ENCODE measurements around the gene NOMO2. TPM values are rescaled to one million over a fixed set of nuclear protein-coding genes. Genes with fewer than 3 reads are reported as not detected.
"Not testable (repeated sequence)": the region's sequence is repeated elsewhere in the genome, so short reads cannot be mapped to it uniquely, and the experiment has no call there.

Gene NOMO2
- total RNA-seq, 1 experiment from 2014 or later: 144 TPM

DNA sequence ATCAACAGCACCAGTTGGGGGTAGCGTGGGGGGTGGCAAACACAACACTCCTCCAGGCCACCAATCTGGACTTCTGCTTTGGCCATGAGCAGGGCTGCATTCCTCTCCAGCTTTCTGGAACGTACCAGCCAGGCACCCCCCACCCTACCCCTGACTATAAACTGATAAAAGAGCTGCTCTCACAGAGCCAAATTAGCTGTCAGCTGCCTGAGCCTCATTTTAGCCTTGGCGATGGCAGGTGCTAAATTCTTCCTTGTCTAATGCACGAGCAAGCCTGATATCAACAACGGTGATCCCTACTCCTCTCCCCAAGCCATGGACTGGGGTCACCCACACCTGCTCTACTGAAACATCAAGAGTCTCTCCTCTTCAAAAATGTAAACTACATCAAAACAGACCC is 8.2 kb downstream of the NOMO2 start:
- DNase-seq; H3K9me2 ChIP-seq (ENCODE audit: insufficient read depth); H2AFZ ChIP-seq; H3K27me3 ChIP-seq (ENCODE audit: insufficient read depth, low read depth); CTCF ChIA-PET; POLR2A ChIA-PET (ENCODE audit: unreplicated experiment); BruUV-seq (replicated peaks); H3K27ac ChIP-seq; H3K36me3 ChIP-seq (ENCODE audit: low read depth); intact Hi-C loops (cut with micrococcal nuclease; ENCODE audit: unreplicated experiment); H3K9me3 ChIP-seq (ENCODE audit: insufficient read depth, low read depth); H3K4me2 ChIP-seq; H3K4me3 ChIP-seq; H3K79me2 ChIP-seq (ENCODE audit: low read depth); H4K20me1 ChIP-seq (ENCODE audit: insufficient read depth); H3F3A ChIP-seq (ENCODE audit: insufficient read depth, low read depth); H3K4me1 ChIP-seq (replicated peaks; ENCODE audit: insufficient read depth): not testable (repeated sequence)

DNA sequence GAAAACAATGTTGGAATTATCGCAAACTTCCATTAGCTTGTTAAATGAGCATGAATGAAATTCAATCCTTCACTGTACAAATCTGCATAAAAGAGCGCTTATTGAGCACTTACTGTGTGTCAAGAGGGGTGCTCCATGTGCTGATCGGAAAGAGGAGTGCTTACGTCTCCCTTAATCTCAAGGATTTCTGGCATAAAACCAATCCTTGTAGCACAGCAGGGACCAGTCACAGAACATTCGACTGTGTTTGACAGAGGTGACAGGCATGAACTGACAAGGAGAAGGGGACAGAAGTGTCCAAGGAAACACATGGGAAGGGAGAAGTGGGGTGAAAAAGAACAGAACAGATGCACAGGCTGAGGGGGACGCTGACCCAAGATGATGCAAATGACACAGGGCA is 14.5 kb downstream of the NOMO2 start:
- H3K4me1 ChIP-seq (replicated peaks; ENCODE audit: insufficient read depth); H3K27ac ChIP-seq; H3K79me2 ChIP-seq (ENCODE audit: low read depth); POLR2A ChIA-PET (ENCODE audit: unreplicated experiment); CTCF ChIA-PET; H3K27me3 ChIP-seq (ENCODE audit: insufficient read depth, low read depth); intact Hi-C loops (cut with micrococcal nuclease; ENCODE audit: unreplicated experiment); BruUV-seq (replicated peaks); DNase-seq; H3K36me3 ChIP-seq (ENCODE audit: low read depth); H4K20me1 ChIP-seq (ENCODE audit: insufficient read depth); H3K4me2 ChIP-seq; H3K4me3 ChIP-seq; H3K9me2 ChIP-seq (ENCODE audit: insufficient read depth); H3F3A ChIP-seq (ENCODE audit: insufficient read depth, low read depth); H3K9me3 ChIP-seq (ENCODE audit: insufficient read depth, low read depth); H2AFZ ChIP-seq: not testable (repeated sequence)

- H3K36me3 ChIP-seq (ENCODE audit: low read depth); H3K79me2 ChIP-seq (ENCODE audit: low read depth); H3K27ac ChIP-seq; H3K9me3 ChIP-seq (ENCODE audit: insufficient read depth, low read depth); H3K4me1 ChIP-seq (replicated peaks; ENCODE audit: insufficient read depth); H3F3A ChIP-seq (ENCODE audit: insufficient read depth, low read depth); BruUV-seq (replicated peaks); H3K27me3 ChIP-seq (ENCODE audit: insufficient read depth, low read depth); H2AFZ ChIP-seq; POLR2A ChIA-PET (ENCODE audit: unreplicated experiment); intact Hi-C loops (cut with micrococcal nuclease; ENCODE audit: unreplicated experiment); H3K4me3 ChIP-seq; H3K9me2 ChIP-seq (ENCODE audit: insufficient read depth); H3K4me2 ChIP-seq; DNase-seq; CTCF ChIA-PET; H4K20me1 ChIP-seq (ENCODE audit: insufficient read depth): not testable (repeated sequence)
Measured at GRCh38 chr16:18546853-18547252, 15.0 kb downstream of the NOMO2 start.

DNA sequence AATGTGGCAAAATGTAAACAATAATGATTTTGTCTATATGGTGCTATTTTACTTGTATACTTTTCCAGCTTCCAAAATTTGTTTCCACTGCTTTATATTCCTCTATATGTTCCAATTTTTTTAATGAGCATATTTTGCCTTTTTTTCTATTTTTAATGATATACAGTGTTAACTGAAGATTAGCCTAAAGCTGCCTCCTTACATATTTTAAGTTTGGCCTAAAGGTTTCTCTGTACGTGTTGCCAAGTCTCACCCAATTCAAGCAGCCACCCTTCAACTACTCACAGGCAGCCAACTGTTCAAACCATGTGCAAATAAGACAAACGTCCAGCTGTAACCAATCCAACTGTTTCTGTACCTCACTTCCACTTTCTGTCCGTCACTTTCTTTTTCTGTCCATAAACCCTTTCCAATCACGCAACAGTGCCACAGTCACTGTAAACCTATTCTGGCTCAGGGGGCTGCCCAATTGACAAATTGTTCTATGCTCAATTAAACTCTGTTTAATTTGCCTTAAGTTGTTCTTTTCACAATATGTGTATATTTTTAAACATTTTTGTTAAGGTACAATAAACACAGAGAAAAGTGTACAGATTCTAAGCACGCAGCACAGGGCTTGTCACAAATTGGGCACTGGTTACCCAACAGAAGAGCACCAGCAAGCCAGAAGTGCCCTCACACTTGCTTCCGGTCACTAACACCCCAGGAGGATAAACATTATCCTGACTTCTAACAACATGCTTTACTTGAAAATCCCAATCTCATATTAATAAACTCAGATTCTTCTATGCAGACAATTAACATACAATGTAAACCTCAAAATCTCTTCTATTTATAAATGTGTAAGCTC is 17.4 kb downstream of the NOMO2 start:
- H3K4me3 ChIP-seq; H3K36me3 ChIP-seq (ENCODE audit: low read depth); H2AFZ ChIP-seq; BruUV-seq (replicated peaks); H3K27me3 ChIP-seq (ENCODE audit: insufficient read depth, low read depth); H3K4me1 ChIP-seq (replicated peaks; ENCODE audit: insufficient read depth); CTCF ChIA-PET; H4K20me1 ChIP-seq (ENCODE audit: insufficient read depth); DNase-seq; H3K4me2 ChIP-seq; intact Hi-C loops (cut with micrococcal nuclease; ENCODE audit: unreplicated experiment); H3K9me3 ChIP-seq (ENCODE audit: insufficient read depth, low read depth); H3K79me2 ChIP-seq (ENCODE audit: low read depth); H3F3A ChIP-seq (ENCODE audit: insufficient read depth, low read depth); H3K27ac ChIP-seq; H3K9me2 ChIP-seq (ENCODE audit: insufficient read depth); POLR2A ChIA-PET (ENCODE audit: unreplicated experiment): not testable (repeated sequence)

DNA sequence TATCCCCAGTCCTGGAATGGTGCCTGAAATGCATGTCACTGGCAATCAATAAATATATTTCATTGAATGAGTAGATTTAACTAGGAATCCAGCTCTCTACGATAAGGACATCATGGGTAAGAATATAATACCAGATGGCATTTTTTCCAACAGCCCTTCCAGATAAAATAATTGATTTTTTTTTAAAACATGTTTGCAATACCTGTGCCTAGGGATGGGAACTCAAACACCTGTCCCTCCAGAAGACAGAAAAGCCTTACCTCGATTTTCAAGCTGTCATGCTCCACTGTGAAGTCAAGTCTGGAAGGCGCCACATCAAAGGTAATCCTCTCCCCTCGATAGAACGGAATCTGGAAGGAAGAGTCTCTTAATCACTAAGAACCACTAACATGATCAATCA is 20.0 kb downstream of the NOMO2 start:
- intact Hi-C loops (cut with micrococcal nuclease; ENCODE audit: unreplicated experiment); H3K4me3 ChIP-seq; H3K4me2 ChIP-seq; H3K27ac ChIP-seq; H3K79me2 ChIP-seq (ENCODE audit: low read depth); BruUV-seq (replicated peaks); CTCF ChIA-PET; H3K27me3 ChIP-seq (ENCODE audit: insufficient read depth, low read depth); H3K9me2 ChIP-seq (ENCODE audit: insufficient read depth); H3K4me1 ChIP-seq (replicated peaks; ENCODE audit: insufficient read depth); H3F3A ChIP-seq (ENCODE audit: insufficient read depth, low read depth); H3K36me3 ChIP-seq (ENCODE audit: low read depth); DNase-seq; H4K20me1 ChIP-seq (ENCODE audit: insufficient read depth); POLR2A ChIA-PET (ENCODE audit: unreplicated experiment); H2AFZ ChIP-seq; H3K9me3 ChIP-seq (ENCODE audit: insufficient read depth, low read depth): not testable (repeated sequence)
